ENCODE measurements around the gene ZNF736.
A peak's percentile ranks its signal among the peaks of the same experiment; 100 is the strongest.
"Not testable (repeated sequence)": the region's sequence is repeated elsewhere in the genome, so short reads cannot be mapped to it uniquely, and the experiment has no call there.

The ZNF736 gene
- 31.0 to 76.3 (median 46.5) reads per million in 4 experiments for total RNA-seq

DNA sequence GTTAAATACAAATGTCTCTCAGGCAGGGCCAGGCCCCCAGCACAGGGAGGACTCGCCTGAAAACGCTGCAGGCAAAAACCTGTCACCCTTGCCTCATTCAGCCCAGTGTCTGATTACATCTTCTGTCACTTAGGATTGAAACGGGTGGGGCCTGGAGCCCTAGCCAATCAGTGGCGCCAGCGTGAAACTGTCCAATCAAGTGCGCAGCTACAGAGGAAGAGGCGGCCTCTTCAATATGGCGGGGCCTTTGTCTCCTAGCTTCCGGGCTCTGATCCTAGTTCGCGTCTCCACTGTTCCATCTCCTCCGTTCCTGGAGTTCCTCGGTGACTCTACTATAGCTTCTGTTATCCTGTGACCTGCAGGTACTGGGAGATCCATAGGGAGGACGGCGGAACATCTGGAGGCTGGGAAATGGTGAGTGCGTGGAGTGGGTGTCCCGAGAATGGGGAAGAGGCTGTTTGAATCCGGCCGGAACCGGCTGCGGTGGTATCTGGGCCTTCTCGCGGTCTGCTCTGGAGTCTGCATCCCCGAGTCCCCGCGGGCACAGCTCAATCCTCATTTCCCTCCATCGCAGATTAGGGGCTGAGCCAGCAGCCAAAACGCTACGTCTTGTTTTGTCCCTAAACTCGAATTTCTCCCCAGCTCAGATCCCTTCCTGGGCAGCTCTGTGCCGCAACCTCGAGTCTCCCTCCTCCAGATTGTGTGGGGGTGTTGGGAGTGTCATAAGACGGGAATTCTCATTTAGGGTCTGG lies at the start of gene ZNF736:
Gene ZNF736 (plus strand): TSS at position 222 of the 752 bp plus-strand sequence. CDS start 190 bp downstream, at position 412.
- peak; percentile 81 for DNase-seq

DNA sequence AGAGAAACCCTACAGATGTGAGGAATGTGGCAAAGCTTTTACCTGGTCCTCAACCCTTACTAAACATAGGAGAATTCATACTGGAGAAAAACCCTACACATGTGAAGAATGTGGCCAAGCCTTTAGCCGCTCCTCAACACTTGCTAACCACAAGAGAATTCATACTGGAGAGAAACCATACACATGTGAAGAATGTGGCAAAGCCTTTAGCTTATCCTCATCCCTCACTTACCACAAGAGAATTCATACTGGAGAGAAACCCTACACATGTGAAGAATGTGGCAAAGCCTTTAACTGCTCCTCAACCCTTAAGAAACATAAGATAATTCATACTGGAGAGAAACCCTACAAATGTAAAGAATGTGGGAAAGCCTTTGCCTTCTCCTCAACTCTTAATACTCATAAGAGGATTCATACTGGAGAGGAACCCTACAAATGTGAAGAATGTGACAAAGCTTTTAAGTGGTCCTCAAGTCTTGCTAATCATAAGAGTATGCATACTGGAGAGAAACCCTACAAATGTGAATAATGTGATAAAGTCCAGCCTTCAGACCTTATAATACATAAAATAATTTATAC lies 47.3 kb upstream of the ZNF736 start:
- no peak for DNase-seq

DNA sequence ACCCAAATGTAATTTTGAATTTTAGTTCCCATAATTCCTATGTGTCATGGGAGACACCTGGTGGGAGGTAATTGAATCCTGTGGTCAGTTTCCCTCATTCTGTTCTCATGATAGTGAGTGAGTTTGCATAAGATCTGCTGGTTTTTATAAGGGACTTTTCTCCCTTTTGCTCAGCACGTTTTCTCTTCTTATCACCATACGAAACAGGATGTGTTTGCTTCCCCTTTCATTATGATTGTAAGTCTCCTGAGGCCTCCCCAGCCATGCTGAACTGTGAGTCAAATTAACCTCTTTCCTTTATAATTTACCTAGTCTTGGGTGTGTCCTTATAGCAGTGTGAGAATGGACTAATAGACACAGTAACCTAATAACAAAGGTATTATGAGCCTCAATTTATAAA lies 36.1 kb upstream of the ZNF736 start:
- DNase-seq: no peak

DNA sequence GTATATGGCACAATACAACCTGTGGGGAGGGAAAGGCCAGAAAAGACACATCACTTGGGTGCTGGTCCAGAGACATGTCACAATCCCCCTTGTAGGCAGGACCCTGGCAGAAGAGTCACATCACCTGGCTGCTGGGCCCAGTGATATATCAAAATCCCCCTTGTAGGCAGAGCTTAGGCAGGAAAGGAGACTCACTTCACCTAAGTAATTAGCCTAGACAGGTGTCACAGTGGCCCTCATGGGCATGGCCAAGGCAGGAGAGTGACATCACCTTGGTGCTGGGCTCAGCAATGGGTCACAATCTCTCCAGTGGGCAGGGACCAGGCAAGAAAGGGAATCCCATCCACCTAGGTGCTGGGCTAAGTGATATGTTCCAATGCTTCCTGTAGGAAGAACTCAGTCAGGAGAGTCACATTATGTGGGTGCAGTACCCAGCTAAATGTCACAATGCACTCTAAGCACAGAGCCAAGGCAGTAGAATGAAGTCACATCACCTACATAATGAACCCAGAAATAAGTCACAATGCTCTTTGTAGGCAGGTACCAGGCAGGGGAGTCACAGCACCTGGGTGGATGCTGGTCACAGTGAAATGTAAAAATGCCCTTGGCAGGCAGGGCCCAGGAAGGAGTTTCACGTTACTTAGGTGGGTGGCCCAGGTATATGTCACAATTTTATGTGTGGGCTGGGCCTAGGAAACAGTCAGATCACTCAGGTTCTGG lies 18.9 kb upstream of the ZNF736 start:
- DNase-seq: no peak

DNA sequence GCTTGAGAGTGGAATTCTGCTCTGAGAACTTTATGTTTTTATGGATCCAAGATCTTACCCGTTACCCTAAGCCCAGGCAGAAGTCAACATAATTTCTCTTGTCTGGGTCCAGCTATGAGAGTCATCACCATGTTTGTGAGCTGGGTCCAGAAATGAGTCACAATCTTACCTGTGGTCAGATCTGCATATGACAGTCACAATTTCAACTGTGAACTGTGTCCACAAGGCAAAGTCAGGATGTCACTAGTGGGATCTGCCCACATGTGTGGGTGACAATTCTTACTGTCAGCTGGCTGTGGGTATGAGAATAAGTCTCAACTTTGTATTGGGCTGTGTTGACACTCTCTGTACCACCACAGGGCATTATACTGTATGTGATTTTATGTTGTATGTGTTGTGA lies 16.3 kb upstream of the ZNF736 start:
- DNase-seq: not testable (repeated sequence)

DNA sequence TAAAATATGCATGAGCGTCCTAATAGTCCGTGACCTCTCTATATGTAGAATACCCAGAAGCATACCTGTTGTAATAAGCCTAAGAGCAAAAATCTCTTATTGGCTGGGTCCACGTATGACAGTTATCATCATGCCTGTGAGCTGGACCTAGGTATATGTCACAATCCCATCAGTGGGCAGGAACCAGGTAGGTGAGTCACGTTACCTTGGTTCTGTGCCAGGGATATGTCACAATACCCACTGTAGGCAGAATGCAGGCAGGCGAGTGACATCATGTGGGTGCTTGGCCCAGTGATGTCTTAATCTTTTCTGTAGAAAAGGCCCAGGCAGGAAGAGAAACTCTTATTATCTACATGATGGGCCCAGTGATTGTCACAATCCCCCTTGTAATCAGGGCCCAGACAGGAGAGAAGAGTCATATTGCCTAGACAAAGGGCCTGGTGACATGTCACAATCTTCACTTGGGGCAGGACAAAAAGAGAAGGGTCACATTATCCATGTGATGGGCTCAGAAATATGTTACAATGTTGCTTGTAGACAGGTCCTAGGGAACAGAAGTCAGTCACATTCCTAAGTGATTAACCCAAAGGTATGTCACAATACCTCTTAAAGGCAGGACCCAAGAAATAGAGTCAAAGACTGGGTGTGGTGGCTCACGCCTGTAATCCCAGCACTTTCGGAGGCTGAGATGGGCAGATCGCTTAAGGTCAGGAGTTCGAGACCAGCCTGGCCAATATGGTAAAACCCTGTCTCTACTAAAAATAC lies 12.9 kb upstream of the ZNF736 start:
- no peak for DNase-seq

DNA sequence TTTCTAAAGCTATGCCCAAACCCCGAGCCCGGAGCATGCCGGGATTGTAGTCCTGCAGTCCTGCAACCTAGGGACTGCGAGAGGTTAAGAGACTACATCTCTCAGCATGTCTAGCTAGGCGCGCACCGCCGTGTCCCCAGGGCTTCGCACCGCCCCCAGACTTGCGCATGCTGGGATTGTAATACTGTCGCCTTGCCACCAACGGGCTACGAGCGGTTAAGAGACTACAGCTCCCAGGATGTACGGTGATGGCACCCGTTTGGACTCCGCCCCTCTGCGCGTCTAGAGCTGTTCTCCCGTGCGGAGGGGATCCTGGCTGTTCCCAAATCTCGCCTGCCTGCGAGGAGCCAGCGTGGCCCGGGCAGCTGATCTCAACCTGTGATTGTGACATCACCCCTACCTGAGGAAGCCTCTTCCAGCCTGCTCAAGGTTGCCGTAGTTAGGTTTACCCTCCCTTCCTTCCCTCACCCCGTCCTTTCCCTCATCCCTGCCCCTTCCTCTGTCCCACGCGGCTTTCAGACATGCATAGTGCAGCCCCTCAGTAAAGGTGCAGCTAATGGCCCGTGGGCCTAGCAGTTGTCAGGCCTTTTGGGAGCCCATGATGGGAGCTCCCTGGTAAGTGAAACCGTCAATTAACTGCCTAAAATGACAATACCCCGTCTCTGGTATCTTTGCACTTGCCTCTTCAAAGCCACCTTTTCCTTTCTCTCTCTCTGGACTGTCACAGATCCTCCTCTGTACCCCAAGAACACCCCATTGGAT lies 6.3 kb upstream of the ZNF736 start:
- DNase-seq: peak; percentile 87

DNA sequence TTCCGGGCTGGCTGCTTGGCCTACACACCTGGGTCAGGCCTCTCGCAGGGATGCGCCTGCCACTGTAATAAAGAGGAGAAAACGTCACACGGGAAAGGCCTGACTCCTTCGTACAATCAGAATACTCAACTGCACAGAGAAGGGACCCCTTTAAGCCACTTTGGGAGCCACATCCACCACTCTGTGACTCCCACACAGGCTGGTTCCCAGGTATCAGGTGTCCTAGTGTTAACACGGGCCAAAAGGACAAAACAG lies 5.8 kb upstream of the ZNF736 start:
- no peak for DNase-seq

DNA sequence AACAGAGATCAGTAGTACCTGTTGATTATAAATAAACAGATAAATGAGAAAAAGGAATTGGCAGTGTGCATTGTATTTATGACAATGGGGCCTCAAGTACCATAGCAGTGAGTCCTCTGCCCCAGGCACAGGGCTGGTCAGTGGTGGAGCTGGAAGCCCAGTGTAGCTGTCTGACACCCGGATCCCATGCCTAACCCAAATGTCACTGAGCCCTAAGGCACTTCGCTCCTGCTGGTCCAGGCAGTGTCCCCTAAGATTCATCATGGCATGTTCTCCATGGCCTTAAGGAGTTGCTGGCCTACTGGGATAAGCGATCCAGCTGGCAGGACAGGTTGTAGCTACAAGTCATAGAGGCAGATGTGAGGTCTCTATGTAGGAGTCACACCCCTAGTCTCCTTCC lies 3.3 kb upstream of the ZNF736 start:
- no peak for DNase-seq

DNA sequence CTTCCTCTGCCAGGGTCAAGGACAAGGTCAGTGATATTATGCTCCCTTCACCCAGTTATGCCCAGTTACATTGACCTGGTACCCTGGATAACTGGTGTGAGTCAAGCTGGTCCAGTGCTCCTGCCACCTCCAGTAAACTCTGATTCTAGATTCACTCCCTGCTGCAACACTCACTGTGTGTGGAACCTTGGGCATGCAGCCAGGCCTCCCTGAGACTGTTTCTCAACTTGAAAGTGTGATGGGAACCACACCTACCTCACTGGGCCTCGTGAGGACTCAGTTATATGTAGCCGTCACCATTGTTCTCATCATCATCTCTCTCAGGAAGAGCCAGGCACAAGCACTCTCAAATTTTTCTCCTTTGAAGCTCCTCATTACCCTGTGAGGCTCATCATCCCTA lies 935 bp upstream of the ZNF736 start:
- DNase-seq: no peak

DNA sequence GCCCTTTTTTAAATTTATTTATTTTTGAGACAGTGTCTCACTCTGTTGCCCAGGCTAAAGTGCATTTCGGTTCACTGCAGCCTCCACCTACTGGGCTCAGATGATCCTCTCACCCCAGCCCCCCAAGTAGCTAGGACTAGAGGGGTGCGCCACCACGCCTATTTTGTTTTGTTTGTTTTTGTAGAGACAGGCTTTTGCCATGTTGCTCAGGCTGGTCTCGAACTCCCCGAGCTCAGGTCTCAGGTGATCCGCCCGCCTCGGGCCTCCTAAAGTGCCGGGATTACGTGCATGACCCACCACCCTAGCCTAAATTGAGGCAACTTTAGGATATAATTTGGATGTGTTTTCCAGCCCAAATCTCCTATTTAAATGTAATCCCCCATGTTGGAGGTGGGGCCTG lies 805 bp downstream of the ZNF736 start:
- DNase-seq: no peak

DNA sequence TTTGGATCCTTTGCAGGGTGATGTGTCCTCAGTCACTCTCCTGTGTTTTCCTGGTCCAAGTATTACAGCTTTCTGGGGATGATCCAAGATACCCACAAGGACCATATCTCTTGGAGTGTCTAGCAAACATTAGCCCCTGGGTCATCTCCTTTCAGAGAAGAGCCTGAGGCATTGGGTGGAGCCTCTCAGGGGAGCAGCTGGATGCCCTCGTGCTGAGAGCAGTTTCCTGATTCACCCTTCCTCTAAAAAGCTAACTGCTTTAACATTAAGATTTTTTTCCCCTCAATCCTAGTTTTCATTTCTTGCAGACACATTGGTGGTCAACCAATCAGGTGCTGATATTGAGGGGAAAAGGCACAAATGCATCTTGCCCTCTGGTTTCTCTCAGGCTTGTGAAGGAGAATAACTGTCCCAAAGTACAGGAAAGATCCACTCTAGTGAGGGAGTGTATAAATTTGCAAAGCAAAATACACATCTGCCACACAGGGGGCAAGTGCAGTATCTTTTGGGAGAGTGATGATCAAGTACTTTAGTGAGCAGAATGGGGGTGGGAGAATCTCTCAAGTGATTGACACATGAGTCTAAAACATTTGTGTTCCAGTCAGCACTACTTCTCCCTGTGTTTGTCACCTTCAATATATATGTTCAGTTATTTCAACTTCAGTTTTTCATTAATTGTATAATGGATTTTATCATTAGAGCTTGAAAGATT lies 2.4 kb downstream of the ZNF736 start:
- not testable (repeated sequence) for DNase-seq

DNA sequence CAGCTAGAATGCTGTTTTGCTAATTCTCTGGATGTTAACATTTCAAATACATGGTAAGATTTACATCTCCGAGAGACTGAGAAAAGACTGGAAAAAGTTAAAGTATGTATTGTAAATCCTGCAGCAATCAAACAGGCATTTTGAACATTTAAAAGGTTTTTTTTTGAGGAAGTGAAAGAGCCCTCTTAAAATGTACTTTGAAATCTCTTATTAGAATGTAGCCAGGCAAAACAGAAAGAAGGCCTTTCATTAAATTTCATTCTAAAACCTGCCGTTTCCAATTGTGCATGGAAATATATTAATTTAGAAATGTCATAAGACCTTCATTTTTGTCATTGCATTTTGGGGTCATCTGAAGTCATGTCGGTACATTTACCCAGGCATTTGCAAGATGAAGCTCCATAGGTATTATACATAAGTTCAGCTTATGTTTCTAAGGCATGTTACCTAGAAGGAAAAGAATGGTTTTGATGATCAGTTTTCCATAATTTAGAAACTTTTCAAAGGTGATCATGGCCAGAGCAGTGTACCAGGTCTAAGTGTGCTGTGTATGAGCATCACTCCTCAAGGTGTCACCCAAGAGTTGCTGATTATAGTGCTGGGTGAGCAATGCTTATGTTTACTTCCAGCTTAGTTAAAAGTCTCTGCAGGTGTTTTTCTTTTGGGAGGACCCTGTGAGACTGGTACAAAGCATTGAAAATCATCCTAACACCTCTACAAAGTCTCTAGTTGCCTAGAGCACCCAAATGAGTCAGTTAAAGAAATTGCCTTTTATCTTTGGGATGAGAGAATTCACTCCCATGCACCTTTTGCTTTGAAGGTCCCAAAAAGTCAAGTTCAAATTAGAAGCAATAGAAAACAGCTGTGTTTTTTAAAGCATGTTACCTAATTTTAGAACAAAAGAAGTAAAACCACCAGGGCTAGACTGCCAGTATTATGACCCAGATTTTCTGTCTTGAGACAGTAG lies 7.1 kb downstream of the ZNF736 start:
- no peak for DNase-seq

DNA sequence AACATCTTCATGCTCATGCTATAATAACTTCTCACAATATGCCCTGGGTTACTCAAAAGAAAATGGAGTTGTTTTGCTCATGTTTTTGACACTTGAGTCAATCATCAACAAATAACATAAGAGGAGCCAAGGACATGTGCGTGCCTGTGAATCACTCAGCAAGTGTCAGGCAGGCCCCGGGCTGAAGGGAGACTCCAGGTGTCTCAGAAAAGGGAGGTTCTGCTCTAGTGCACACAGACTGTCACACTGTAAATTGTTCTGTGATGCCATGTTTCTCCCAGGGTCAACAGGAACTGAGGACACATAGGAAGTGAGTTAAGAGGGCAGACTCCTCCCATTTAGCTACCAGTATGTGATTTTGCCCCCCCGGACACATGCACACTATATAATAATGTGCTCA lies 10.4 kb downstream of the ZNF736 start:
- DNase-seq: not testable (repeated sequence)

DNA sequence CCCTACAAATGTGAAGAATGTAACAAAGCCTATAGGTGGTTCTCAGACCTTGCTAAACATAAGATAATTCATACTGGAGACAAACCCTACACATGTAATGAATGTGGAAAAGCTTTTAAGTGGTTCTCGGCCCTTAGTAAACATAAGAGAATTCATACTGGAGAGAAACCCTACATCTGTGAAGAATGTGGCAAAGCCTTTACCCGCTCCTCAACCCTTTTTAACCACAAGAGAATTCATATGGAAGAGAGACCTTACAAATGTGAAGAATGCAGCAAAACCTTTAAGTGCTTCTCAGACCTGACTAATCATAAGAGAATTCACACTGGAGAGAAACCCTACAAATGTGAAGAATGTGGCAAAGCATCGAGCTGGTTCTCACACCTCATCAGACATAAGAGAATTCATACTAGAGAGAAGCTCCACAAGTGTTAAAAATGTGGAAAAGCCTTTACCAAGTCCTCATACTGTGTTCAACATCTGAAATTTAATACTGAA lies 35.0 kb downstream of the ZNF736 start:
- DNase-seq: not testable (repeated sequence)

DNA sequence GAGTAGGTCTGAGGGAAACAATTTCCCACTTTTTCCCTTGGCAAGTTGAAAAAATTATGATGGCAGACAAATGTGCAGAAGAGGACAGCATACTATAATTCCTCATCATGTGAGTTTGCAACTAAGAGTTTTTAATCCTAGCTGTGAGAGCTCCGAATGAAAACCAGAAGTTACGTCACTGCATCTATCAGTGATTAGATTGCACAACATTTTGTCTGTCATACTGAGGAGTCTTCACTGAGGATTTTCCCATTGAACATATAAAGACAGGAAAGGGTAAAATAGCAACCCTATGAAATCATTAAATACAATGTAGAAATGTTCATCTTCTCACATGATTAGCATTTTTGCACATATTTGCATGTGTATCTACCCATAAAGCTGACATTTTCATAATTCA lies 45.8 kb downstream of the ZNF736 start:
- no peak for DNase-seq

DNA sequence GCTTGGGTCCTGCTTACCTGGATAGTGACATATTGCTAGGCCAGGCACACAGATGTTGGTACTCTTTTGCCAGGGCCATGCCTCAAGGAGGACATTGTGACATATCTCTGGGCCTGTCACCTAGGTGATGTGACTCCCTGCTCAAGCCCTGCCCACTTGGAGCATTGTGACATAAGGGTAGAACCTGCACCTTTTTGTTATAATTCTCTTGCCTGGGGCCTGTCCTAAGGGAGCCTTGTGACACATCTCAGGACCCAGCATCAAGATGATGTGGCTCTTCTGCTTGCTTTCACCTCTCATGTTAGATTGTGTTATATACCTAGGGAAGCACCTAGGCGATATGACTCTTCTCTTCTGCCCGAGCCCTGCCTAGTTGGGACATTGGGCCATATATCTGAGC lies 57.4 kb downstream of the ZNF736 start:
- no peak for DNase-seq

DNA sequence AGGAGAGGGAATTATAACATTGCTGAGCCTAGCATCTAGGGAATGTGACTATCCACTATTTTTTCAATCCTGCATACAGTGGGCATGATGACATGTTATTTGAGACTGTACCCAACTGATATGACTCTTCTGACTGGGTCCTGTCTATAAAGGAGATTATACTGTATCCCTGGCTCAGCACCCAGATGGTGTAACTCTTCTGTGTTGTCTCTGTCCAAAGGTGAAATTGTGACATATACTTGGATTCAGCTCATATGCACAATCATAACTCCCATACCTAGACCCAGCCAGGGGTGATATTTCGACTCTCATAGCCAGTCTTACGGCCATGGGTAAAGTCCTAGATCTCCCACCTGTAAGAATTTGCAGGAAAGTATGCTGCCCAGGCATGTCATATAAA lies 59.3 kb downstream of the ZNF736 start:
- no peak for DNase-seq

DNA sequence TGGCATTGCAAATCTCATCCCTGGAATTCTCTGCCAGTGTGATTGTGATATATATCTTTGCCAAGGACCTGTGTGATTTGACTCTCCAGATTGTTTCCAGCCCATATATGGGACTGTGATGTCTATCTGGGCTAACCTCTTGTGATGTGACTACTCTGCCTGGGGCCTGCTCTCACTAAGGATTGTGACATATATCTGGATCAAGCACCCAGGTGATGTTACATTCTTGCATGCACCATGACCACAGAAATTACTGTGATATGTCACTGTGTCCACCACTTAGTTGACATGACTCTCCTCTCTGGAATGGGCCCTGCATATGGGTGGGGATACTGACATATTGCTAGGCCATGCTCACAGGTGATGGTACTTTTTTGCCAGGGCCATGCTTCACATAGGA lies 86.6 kb downstream of the ZNF736 start:
- DNase-seq: no peak
